GM20000 (cell line): ENCODE data around the gene TSNAX.

Experiments
- DNase-seq: peaks from one replicate; pipeline ENCODE4 v3.0.0; 2012; ENCODE audit warnings: low spot score
- CTCF ChIP-seq: IDR thresholded peaks from 2 replicates; pipeline ENCODE4 v1.5.1; 2012; ENCODE audit warnings: mild to moderate bottlenecking, control low read depth; ENCODE audit errors: extremely low read depth, missing control alignments

TSNAX gene

GRCh38 chr1:231528172-231529029, at the start of gene TSNAX:
TSS of gene TSNAX (plus strand) at chr1:231528669. CDS start at chr1:231528811, 142 bp downstream.
- TF ChIP-seq CTCF: no peak
- DNase-seq: peak; percentile 92

- no peak for TF ChIP-seq CTCF
- no peak for DNase-seq
Measured at GRCh38 chr1:231478811-231479210, 49.7 kb upstream of the TSNAX start.

- no peak for DNase-seq
- no peak for TF ChIP-seq CTCF
Measured at GRCh38 chr1:231480008-231480407, 48.5 kb upstream of the TSNAX start.

GRCh38 chr1:231481289-231481688, 47.2 kb upstream of the TSNAX start:
- TF ChIP-seq CTCF: no peak
- no peak for DNase-seq

- no peak for TF ChIP-seq CTCF
- no peak for DNase-seq
Measured at GRCh38 chr1:231485029-231485784, 43.3 kb upstream of the TSNAX start.

- DNase-seq: no peak
- TF ChIP-seq CTCF: no peak
Measured at GRCh38 chr1:231487019-231487418, 41.5 kb upstream of the TSNAX start.

GRCh38 chr1:231487910-231488309, 40.6 kb upstream of the TSNAX start:
- DNase-seq: no peak
- no peak for TF ChIP-seq CTCF
